Small intestine (tissue), 7 donors: ENCODE data around the gene SCUBE3. TPM values are rescaled to one million over a fixed set of nuclear protein-coding genes. Genes with fewer than 3 reads are reported as not detected.

Source experiments
- DNase-seq, 2 donors: peaks; one replicate each; pipeline versions ENCODE4 v3.0.0 to v3.0.0-alpha.2; 2013
- FAIRE-seq: peaks from 2 replicates; lab custom pipeline; 2012; peaks lifted over from hg19 to GRCh38; lab: Jason Lieb, UNC
- H3K27ac ChIP-seq, 3 donors: one replicate each; pipeline ENCODE4 v1.5.1; 2013; ENCODE audit warnings: low read length in 2 of 3, mild to moderate bottlenecking in 2 of 3, control low read depth in 1 of 3, inconsistent platforms in 1 of 3, low read depth in 1 of 3, moderate library complexity in 1 of 3
- H3K27me3 ChIP-seq, 3 donors: one replicate each; pipeline ENCODE4 v1.6.1; 2013; ENCODE audit warnings: low read length in 3 of 3, inconsistent platforms in 1 of 3; ENCODE audit not compliant: control insufficient read depth in 3 of 3, insufficient read depth in 3 of 3
- H3K36me3 ChIP-seq, 3 donors: one replicate each; pipeline ENCODE4 v1.6.1; 2013; ENCODE audit warnings: low read length in 3 of 3, inconsistent platforms in 1 of 3, low read depth in 1 of 3, mild to moderate bottlenecking in 1 of 3, moderate library complexity in 1 of 3; ENCODE audit not compliant: control insufficient read depth in 3 of 3, insufficient read depth in 2 of 3
- H3K4me1 ChIP-seq, 3 donors: one replicate each; pipeline ENCODE4 v1.6.1; 2013; ENCODE audit warnings: low read length in 2 of 3, inconsistent platforms in 1 of 3, low read depth in 1 of 3, mild to moderate bottlenecking in 1 of 3, moderate library complexity in 1 of 3; ENCODE audit not compliant: control insufficient read depth in 3 of 3, insufficient read depth in 2 of 3
- H3K4me3 ChIP-seq, 3 donors: one replicate each; pipeline ENCODE4 v1.5.1; 2013; ENCODE audit warnings: low read length in 3 of 3, control low read depth in 1 of 3, inconsistent platforms in 1 of 3, low read depth in 1 of 3, mild to moderate bottlenecking in 1 of 3, moderate library complexity in 1 of 3
- H3K9me3 ChIP-seq, 2 donors: one replicate each; pipeline ENCODE4 v1.6.1; 2013; ENCODE audit warnings: low read depth in 1 of 2, low read length in 1 of 2; ENCODE audit not compliant: control insufficient read depth in 2 of 2, insufficient read depth in 1 of 2
- WGBS, 3 donors: extraction: QIAGEN DNeasy Blood & Tissue Kit; methylation state at CpG; one replicate each; pipeline ENCODE4 v1.1.7; 2013; 5-methylcytosine and 5-hydroxymethylcytosine counted together
- polyA plus RNA-seq, 4 donors: library from polyadenylated mRNA; stranded (reverse) in 3 of 4; unstranded in 1 of 4; fragments of 200-250 nt in 3 of 4; fragments of 120-200 nt in 1 of 4; gene quantifications; one replicate each; pipeline versions ENCODE4 v1.2.1 to v1.2.3, GENCODE V29; 2013
- donor health status: healthy with polysubstance abuse.
- donor health status: control.
- donor health status: control.
- donor health status: Bipolar disorder and iron deficiency.
- donor health status: healthy.

Gene SCUBE3
- polyA plus RNA-seq, 4 donors: 0.12 to 3.0 TPM; not detected in 2

DNA sequence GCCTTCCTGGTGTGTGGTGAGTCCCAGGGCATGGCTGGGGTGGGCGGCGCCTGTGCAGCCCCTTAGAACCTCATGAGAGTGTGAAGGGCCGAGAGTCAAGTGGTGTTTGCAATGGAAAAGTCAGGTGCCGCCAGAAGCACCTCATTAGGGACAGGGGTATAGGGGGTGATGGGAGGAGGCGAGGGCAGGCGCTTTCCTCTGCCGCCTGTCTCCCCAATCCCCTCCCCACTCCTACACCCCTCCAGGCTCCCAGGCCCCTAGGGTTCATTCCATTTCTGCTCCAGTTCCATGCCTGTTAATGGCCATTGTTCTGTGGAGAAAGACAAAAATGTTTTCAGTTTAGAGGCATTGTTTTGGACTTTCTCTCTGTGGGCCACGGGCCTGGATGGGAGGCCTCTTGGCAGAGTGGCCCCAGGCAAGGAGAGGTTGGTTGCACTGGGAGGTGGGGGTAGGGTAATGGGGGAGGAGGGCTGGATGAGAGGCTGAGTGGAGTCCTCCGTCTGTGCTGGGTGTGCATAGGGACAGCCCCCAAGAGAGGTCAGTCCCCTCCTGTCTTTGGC, 21.4 kb upstream of the SCUBE3 start:
- H3K27me3 ChIP-seq: peaks cover 0 to 3% (median 0%) of the 10 kb centered on the region in 3 donors
- H3K36me3 ChIP-seq: no peaks in the 10 kb centered on the region
- no peaks in the 10 kb centered on the region for H3K9me3 ChIP-seq
- no peak for FAIRE-seq
- 86 to 88% (median 88%) methylated on average over 9 of the region's 9 CpGs for WGBS, 3 donors
- H3K27ac ChIP-seq: no peak overlapping the region
- no peaks in the 10 kb centered on the region for H3K4me1 ChIP-seq
- H3K4me3 ChIP-seq: no peak overlapping the region
- DNase-seq: no peak

- 79 to 86% (median 79%) methylated on average over 5 of the region's 5 CpGs for WGBS, 3 donors
- FAIRE-seq: no peak
- H3K27ac ChIP-seq: no peak overlapping the region
- no peak overlapping the region for H3K4me3 ChIP-seq
- H3K27me3 ChIP-seq: peaks cover 0 to 5% (median 0%) of the 10 kb centered on the region in 3 donors
- no peak for DNase-seq
- H3K9me3 ChIP-seq: no peaks in the 10 kb centered on the region
- H3K4me1 ChIP-seq: no peaks in the 10 kb centered on the region
- no peaks in the 10 kb centered on the region for H3K36me3 ChIP-seq
Measured at GRCh38 chr6:35194390-35194789, 19.4 kb upstream of the SCUBE3 start.

DNA sequence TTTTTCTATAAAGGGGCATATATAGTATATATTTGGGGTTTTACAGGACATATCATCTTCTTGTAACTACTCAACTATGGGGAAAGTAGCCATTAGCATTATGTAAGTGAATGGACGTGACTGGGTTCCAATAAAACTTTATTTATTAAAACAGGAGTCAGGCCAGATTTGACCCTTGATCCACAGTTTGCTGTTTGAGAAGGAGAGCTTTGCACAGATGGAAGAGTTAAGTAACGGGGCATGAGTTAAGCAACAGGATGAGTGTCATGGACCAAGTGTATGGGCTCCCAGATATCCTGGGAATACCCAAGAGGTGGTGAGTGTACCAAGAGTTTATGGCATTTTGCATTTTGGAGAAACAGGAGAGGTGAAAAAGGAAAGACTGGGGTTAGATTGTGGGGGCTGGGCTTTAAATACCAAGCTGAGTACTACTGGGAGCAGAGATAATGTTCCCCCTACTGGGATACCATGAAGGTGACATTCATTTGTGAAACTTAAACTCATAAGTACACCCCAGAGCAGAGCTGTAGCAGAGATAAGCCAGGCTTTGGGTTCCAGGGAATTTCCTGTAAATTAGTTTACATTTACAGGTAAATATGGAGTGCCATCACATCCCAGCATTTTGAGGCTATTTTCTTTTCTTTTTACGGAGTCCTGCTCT, 18.5 kb upstream of the SCUBE3 start:
- 71 to 88% (median 83%) methylated on average over 3 of the region's 3 CpGs for WGBS, 3 donors
- H3K36me3 ChIP-seq: no peaks in the 10 kb centered on the region
- H3K9me3 ChIP-seq: no peaks in the 10 kb centered on the region
- no peak for DNase-seq
- FAIRE-seq: no peak
- no peak overlapping the region for H3K4me3 ChIP-seq
- peaks cover 0 to 5% (median 0%) of the 10 kb centered on the region in 3 donors for H3K27me3 ChIP-seq
- no peak overlapping the region for H3K27ac ChIP-seq
- no peaks in the 10 kb centered on the region for H3K4me1 ChIP-seq

- no peaks in the 10 kb centered on the region for H3K36me3 ChIP-seq
- FAIRE-seq: no peak
- WGBS, 3 donors: 67 to 77% (median 74%) methylated on average over 5 of the region's 5 CpGs
Measured at GRCh38 chr6:35197196-35197595, 16.6 kb upstream of the SCUBE3 start.

DNA sequence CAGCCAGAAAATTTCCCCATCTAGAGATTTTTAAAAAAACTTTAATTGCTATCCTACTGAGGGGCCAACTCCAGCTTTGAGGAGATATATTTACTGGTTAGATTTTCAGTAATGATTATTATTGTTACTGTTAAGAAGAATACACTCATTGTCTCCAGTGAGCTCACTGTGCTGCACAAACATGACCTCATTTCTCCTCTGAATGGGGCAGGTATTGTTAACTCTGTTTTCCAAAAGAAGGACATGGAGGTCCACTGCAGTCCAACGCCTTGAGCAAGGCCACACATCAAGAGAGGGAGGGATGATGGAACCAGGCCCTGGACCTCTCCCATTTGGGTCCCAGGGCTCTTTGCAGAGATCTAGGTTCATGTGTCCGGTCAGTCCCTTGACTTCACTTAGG, 13.9 kb upstream of the SCUBE3 start:
- DNase-seq (no peak), FAIRE-seq (no peak)
- Histone ChIP-seq H3K27ac (no peak overlapping the region), H3K4me3 (no peak overlapping the region), H3K36me3 (no peaks in the 10 kb centered on the region), H3K9me3 (no peaks in the 10 kb centered on the region), H3K27me3 (peaks cover 0 to 6% (median 2%) of the 10 kb centered on the region in 3 donors), H3K4me1 (no peaks in the 10 kb centered on the region)
- 79 to 92% (median 84%) methylated on average over 2 of the region's 2 CpGs for WGBS, 3 donors

More at GRCh38 chr6:35197196-35197595, 16.6 kb upstream of the SCUBE3 start:
- no peak overlapping the region for H3K27ac ChIP-seq
- no peaks in the 10 kb centered on the region for H3K4me1 ChIP-seq
- H3K27me3 ChIP-seq: peaks cover 0 to 3% (median 0%) of the 10 kb centered on the region in 3 donors
- H3K9me3 ChIP-seq: no peaks in the 10 kb centered on the region
- no peak overlapping the region for H3K4me3 ChIP-seq
- no peak for DNase-seq

GRCh38 chr6:35202066-35202546, 11.7 kb upstream of the SCUBE3 start:
- Histone ChIP-seq H3K27me3 (peaks cover 0 to 17% (median 7%) of the 10 kb centered on the region in 3 donors), H3K4me1 (no peaks in the 10 kb centered on the region), H3K27ac (no peak overlapping the region), H3K4me3 (no peak overlapping the region), H3K9me3 (no peaks in the 10 kb centered on the region), H3K36me3 (no peaks in the 10 kb centered on the region)
- WGBS, 3 donors: 68 to 72% (median 71%) methylated on average over 6 of the region's 6 CpGs
- DNase-seq (no peak), FAIRE-seq (no peak)

- FAIRE-seq: no peak
- Histone ChIP-seq H3K27me3 (peaks cover 0 to 27% (median 8%) of the 10 kb centered on the region in 3 donors), H3K4me3 (no peak overlapping the region), H3K4me1 (no peaks in the 10 kb centered on the region), H3K9me3 (no peaks in the 10 kb centered on the region), H3K36me3 (no peaks in the 10 kb centered on the region), H3K27ac (no peak overlapping the region)
- DNase-seq: no peak
- WGBS, 3 donors: 74 to 79% (median 77%) methylated on average over 7 of the region's 7 CpGs
Measured at GRCh38 chr6:35203152-35203670, 10.5 kb upstream of the SCUBE3 start.

- peaks cover 0 to 32% (median 10%) of the 10 kb centered on the region in 3 donors for H3K27me3 ChIP-seq
- no peak overlapping the region for H3K27ac ChIP-seq
- DNase-seq: no peak
- 14 to 42% (median 16%) methylated on average over 2 of the region's 2 CpGs for WGBS, 3 donors
- no peaks in the 10 kb centered on the region for H3K36me3 ChIP-seq
- H3K4me1 ChIP-seq: no peaks in the 10 kb centered on the region
- H3K9me3 ChIP-seq: no peaks in the 10 kb centered on the region
- no peak for FAIRE-seq
- H3K4me3 ChIP-seq: no peak overlapping the region
Measured at GRCh38 chr6:35203680-35204079, 10.1 kb upstream of the SCUBE3 start.
